K562 (cell line): ENCODE results near the gene NELFE. TPM values are rescaled to one million over a fixed set of nuclear protein-coding genes. Genes with fewer than 3 reads are reported as not detected.
A peak's percentile ranks its signal among the peaks of the same experiment; 100 is the strongest.

Experiments
- BCL6 ChIP-seq: fragments of 250-450 bp; sonication (Bioruptor Pico); IDR thresholded peaks from 2 replicates; pipeline ENCODE4 v1.4.0; 2020
- EHMT2 ChIP-seq: fragments of 450-650 bp; IDR thresholded peaks from 2 replicates; pipeline ENCODE4 v1.6.1; 2018; ENCODE audit warnings: antibody characterized with exemption
- FOSL1 ChIP-seq: fragments of 200-800 bp; sonication (Bioruptor generic); conservative IDR thresholded peaks from 2 replicates; pipeline ENCODE4 v1.6.1; 2016; ENCODE audit warnings: missing genetic modification characterization, missing compliant biosample characterization
- HDAC3 ChIP-seq: fragments of 450-650 bp; IDR thresholded peaks from 2 replicates; pipeline ENCODE4 v1.6.1; 2018; ENCODE audit warnings: borderline replicate concordance, mild to moderate bottlenecking, moderate library complexity; ENCODE audit not compliant: partially characterized antibody
- NFXL1 ChIP-seq: fragments of 450-650 bp; formaldehyde crosslinking; IDR thresholded peaks from 2 replicates; pipeline ENCODE4 v1.4.0; 2021; ENCODE audit warnings: mild to moderate bottlenecking
- NONO ChIP-seq, 2 experiments: fragments of 200-400 bp in 1 of 2; fragments of 450-650 bp in 1 of 2; formaldehyde crosslinking in 1 of 2; IDR thresholded peaks; 2 replicates each; pipeline ENCODE4 v1.6.1; 2017; ENCODE audit warnings: low read depth in 2 of 2, mild to moderate bottlenecking in 2 of 2, moderate library complexity in 2 of 2, low read length in 1 of 2
- POLR2G ChIP-seq: fragments of 200-400 bp; formaldehyde crosslinking; IDR thresholded peaks from 2 replicates; pipeline ENCODE4 v1.6.1; 2017; ENCODE audit warnings: low read depth, mild to moderate bottlenecking, antibody characterized with exemption, low read length, moderate library complexity
- PPARD ChIP-seq: fragments of 250-450 bp; sonication (Bioruptor Pico); IDR thresholded peaks from 2 replicates; pipeline ENCODE4 v1.8.0; 2022; ENCODE audit warnings: inconsistent platforms, mild to moderate bottlenecking, moderate library complexity
- RAD21 ChIP-seq, 2 experiments: fragments of 250-450 bp in 1 of 2; fragments of 450-650 bp in 1 of 2; sonication (Bioruptor Pico) in 1 of 2; formaldehyde crosslinking in 1 of 2; IDR thresholded peaks in 1 of 2; conservative IDR thresholded peaks in 1 of 2; 2 replicates each; pipeline versions ENCODE4 v1.4.0 to v1.8.0; 2020 to 2022; ENCODE audit warnings: mild to moderate bottlenecking in 2 of 2, moderate library complexity in 1 of 2
- RBFOX2 ChIP-seq: fragments of 200-400 bp; formaldehyde crosslinking; IDR thresholded peaks from 2 replicates; pipeline ENCODE4 v1.6.1; 2017; ENCODE audit warnings: low read depth, mild to moderate bottlenecking, low read length, moderate library complexity
- ZFP1 ChIP-seq: fragments of 450-650 bp; formaldehyde crosslinking; IDR thresholded peaks from 2 replicates; pipeline ENCODE4 v1.4.0; 2020; ENCODE audit warnings: mild to moderate bottlenecking, mixed read lengths
- ZNF316 ChIP-seq: fragments of 450-650 bp; IDR thresholded peaks from 2 replicates; pipeline ENCODE4 v1.6.1; 2016
- ZNF583 ChIP-seq: fragments of 250-450 bp; sonication (Bioruptor Pico); IDR thresholded peaks from 2 replicates; pipeline ENCODE4 v1.4.0; 2020
- polyA plus RNA-seq, 8 experiments: library from polyadenylated mRNA; depleted of rRNA in 4 of 8; stranded (reverse) in 5 of 8; unstranded in 3 of 8; fragments of >200 nt; fragmentation: Nextera tagmentation in 2 of 8; fragmentation: Illumina TruSeq in 1 of 8; extraction: Ambion mirVana in 2 of 8; extraction: Trizol in 1 of 8; gene quantifications; 2 replicates each; pipeline versions ENCODE4 v1.2.1 to v1.2.3, GENCODE V29; 2011 to 2014; ENCODE audit warnings: inconsistent platforms in 1 of 8, missing spikeins in 1 of 8
- total RNA-seq, 7 experiments: library from RNA; depleted of rRNA in 6 of 7; stranded (reverse); fragments of >200 nt in 6 of 7; fragmentation: Illumina TruSeq in 2 of 7; extraction: Trizol in 2 of 7; gene quantifications; 2 replicates each; pipeline versions ENCODE4 v1.2.1 to v1.2.3, GENCODE V29; 2011 to 2021; ENCODE audit warnings: low replicate concordance in 1 of 7
- TF ChIP-seq, protein P1 (sequence below), 2 experiments: fragments of 450-650 bp in 1 of 2; sonication (generic) in 1 of 2; formaldehyde crosslinking in 1 of 2; IDR thresholded peaks; 2 replicates each; pipeline versions ENCODE4 v1.7.1 to v1.9.0; 2016 to 2022; ENCODE audit warnings: inconsistent platforms in 1 of 2, mild to moderate bottlenecking in 1 of 2, missing genetic modification reagents in 1 of 2
- TF ChIP-seq, protein P2 (sequence below), 2 experiments: fragments of 450-650 bp in 1 of 2; sonication (generic) in 1 of 2; formaldehyde crosslinking; conservative IDR thresholded peaks; 2 replicates each; pipeline versions ENCODE4 v1.4.0 to v1.8.1; 2020 to 2022; ENCODE audit warnings: mild to moderate bottlenecking in 1 of 2, missing genetic modification reagents in 1 of 2
- TF ChIP-seq, protein P3 (sequence below): fragments of 450-650 bp; formaldehyde crosslinking; IDR thresholded peaks from 2 replicates; pipeline ENCODE4 v1.4.0; 2020; ENCODE audit warnings: mild to moderate bottlenecking, moderate library complexity

Gene NELFE
- total and polyA plus RNA-seq, 9 of the 15 experiments (the other 6 are each of a cell fraction or from before 2014, with no cell fraction given) = 15.2 to 157 (median 91.5) TPM

- TF ChIP-seq, protein P1, sequence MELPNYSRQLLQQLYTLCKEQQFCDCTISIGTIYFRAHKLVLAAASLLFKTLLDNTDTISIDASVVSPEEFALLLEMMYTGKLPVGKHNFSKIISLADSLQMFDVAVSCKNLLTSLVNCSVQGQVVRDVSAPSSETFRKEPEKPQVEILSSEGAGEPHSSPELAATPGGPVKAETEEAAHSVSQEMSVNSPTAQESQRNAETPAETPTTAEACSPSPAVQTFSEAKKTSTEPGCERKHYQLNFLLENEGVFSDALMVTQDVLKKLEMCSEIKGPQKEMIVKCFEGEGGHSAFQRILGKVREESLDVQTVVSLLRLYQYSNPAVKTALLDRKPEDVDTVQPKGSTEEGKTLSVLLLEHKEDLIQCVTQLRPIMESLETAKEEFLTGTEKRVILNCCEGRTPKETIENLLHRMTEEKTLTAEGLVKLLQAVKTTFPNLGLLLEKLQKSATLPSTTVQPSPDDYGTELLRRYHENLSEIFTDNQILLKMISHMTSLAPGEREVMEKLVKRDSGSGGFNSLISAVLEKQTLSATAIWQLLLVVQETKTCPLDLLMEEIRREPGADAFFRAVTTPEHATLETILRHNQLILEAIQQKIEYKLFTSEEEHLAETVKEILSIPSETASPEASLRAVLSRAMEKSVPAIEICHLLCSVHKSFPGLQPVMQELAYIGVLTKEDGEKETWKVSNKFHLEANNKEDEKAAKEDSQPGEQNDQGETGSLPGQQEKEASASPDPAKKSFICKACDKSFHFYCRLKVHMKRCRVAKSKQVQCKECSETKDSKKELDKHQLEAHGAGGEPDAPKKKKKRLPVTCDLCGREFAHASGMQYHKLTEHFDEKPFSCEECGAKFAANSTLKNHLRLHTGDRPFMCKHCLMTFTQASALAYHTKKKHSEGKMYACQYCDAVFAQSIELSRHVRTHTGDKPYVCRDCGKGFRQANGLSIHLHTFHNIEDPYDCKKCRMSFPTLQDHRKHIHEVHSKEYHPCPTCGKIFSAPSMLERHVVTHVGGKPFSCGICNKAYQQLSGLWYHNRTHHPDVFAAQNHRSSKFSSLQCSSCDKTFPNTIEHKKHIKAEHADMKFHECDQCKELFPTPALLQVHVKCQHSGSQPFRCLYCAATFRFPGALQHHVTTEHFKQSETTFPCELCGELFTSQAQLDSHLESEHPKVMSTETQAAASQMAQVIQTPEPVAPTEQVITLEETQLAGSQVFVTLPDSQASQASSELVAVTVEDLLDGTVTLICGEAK (IDR thresholded peaks at IDR 0.05) = no peak
- TF ChIP-seq, protein P1 (CRISPR knock-in tag; IDR thresholded peaks at IDR 0.05) = no peak
- TF ChIP-seq ZNF583 (no peak), ZNF316 (peak; percentile 62), EHMT2 (no peak), HDAC3 (no peak), PPARD (CRISPR knock-in tag) (no peak), NFXL1 (CRISPR knock-in tag) (no peak), FOSL1 (no peak), POLR2G (peak; percentile 72), RAD21 (CRISPR knock-in tag; conservative IDR thresholded peaks at IDR 0.05 in 1 of 2, IDR thresholded peaks at IDR 0.05 in 1 of 2) (no peak), NONO (IDR thresholded peaks at IDR 0.05; ENCODE audit: low read depth in 2 of 2, low read length in 1 of 2) (no peak), RBFOX2 (peak; percentile 67), ZFP1 (CRISPR knock-in tag) (no peak), BCL6 (CRISPR knock-in tag) (no peak)
- TF ChIP-seq, protein P2, sequence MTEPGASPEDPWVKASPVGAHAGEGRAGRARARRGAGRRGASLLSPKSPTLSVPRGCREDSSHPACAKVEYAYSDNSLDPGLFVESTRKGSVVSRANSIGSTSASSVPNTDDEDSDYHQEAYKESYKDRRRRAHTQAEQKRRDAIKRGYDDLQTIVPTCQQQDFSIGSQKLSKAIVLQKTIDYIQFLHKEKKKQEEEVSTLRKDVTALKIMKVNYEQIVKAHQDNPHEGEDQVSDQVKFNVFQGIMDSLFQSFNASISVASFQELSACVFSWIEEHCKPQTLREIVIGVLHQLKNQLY (CRISPR knock-in tag; conservative IDR thresholded peaks at IDR 0.05) = no peak
- TF ChIP-seq, protein P3, sequence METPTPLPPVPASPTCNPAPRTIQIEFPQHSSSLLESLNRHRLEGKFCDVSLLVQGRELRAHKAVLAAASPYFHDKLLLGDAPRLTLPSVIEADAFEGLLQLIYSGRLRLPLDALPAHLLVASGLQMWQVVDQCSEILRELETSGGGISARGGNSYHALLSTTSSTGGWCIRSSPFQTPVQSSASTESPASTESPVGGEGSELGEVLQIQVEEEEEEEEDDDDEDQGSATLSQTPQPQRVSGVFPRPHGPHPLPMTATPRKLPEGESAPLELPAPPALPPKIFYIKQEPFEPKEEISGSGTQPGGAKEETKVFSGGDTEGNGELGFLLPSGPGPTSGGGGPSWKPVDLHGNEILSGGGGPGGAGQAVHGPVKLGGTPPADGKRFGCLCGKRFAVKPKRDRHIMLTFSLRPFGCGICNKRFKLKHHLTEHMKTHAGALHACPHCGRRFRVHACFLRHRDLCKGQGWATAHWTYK (CRISPR knock-in tag) = 0 out of 2 replicates have a peak, but pooled peaks have one; percentile 27
Measured at GRCh38 chr6:31970604-31971271, 12.0 kb upstream of the NELFE start (continued).
